Activated CD4-positive, alpha-beta T cell treated with anti-CD3 and anti-CD28 coated beads, Interleukin-2, amount 50 U/mL, for 24 hours (primary cell): ENCODE measurements around the gene NAGK.
"Not testable (repeated sequence)": the region's sequence is repeated elsewhere in the genome, so short reads cannot be mapped to it uniquely, and the experiment has no call there.

Experiments
- DNase-seq, 2 donors: peaks; one replicate each; pipeline ENCODE4 v3.0.0-alpha.2; 2020; ENCODE audit warnings: low read depth in 1 of 2, low spot score in 1 of 2

Gene NAGK

DNA sequence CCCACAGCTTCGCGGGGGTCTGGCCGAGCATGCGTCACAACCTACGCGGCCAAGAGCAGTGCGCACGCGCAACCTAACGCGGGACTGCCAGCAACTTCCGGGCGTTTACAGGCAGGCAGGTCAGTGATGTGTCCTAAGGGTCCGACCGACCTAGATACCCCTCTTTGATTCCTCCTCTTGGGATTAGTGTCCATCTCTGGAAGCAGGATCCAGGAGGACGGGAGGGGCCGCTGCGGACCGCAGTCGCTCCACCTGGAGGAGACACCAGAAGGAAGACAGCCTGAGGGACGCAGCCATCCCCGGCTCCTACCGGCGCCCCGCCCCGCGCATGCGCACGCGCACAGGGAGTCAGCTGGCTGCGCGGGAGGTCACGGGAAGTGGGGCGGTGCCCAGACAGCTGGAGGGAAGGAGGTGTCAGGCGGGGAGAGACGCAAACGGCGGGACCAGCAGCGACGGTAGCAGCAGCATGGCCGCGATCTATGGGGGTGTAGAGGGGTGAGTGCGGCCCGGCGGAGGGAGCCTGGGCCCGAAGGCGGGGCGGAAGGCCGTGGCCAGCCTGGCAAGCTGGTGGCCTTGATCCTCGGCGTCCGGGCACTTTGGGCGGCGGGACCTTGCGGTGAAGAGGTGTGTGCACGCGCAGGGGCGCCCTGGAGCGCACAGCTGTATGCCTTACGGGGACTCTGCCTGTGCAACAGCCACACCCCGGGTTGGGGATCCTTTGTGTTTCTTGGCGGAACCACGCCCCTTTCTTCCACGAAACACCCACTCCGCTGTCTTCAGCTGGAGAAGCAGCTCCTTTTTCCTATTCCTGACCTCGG lies at the start of gene NAGK:
NAGK (plus strand) TSS at position 431 of the 818 bp plus-strand sequence; CDS start at position 467, 36 bp downstream.
- DNase-seq, result peak; percentile 93 to 95

DNA sequence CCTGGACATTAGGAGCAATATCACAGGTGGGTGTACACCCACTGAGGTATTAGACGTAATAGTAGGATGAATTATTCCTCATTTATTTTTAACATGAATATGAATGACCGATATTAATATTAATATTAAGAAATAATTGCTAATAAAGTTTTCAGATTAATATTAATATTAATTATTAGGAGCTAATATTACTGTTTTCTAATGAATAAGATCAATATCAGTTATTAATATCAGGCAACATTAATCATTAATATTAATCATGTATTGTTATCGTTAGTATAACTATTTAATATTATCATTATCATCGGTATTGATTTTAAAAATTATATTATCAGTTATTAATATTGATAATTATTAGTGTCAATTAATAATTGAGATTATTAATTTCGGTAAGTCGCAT lies 48.5 kb upstream of the NAGK start:
- not testable (repeated sequence) for DNase-seq

DNA sequence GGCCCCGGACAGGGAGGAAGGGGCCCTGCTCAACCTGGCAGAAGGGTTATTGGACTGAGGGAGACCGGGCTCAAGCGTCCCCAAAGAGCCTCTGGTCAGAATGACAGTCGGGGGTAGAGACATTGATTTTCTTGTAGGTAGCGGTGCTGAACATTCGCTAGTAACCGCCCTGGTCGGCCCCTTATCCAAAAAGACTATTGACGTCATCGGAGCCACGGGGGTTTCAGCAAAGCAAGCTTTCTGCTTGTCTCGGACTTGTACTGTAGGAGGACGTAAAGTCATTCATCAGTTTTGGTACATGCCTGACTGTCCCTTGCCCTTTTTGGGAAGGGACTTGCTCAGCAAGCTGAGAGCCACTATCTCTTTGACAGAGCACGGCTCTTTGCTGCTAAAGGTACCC lies 47.1 kb upstream of the NAGK start:
- not testable (repeated sequence) for DNase-seq

DNA sequence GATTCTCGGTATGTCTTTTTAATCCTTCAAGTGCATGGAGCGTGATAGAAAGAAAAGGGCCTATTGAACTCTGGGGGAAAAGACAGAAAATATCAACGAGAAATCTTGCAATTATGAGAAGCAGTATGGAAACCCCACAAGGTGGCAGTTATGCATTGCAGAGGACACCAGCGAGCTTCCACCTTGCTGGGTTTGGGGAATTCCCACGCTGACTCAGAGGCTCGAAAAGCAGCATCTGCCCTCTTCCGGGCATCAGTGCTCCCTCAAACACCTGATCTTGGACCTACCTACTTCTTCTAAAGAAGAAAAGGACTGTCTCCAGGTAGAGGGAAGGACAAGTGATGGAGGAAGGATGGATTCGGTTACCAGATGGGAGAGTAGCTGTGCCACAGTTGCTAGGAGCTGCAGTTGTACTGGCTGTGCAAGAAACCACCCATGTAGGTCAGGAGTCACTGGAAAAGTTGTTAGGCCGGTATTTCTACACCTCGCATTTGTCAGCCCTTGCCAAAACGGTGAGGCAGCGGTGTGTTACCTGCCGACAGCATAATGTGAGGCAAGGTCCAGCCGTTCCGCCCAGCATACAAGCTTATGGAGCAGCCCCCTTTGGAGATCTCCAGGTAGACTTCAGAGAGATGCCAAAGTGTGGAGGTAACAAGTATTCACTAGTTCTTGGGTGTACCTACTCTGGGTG lies 44.8 kb upstream of the NAGK start:
- peak; percentile 41 to 65 for DNase-seq

GRCh38 chr2:71036296-71036695 lies 32.2 kb upstream of the NAGK start:
- not testable (repeated sequence) for DNase-seq

GRCh38 chr2:71042287-71042686 lies 26.2 kb upstream of the NAGK start:
- DNase-seq, result no peak

GRCh38 chr2:71043531-71044407 lies 24.7 kb upstream of the NAGK start:
- no peak for DNase-seq

GRCh38 chr2:71045151-71045550 lies 23.3 kb upstream of the NAGK start:
- DNase-seq, result no peak

DNA sequence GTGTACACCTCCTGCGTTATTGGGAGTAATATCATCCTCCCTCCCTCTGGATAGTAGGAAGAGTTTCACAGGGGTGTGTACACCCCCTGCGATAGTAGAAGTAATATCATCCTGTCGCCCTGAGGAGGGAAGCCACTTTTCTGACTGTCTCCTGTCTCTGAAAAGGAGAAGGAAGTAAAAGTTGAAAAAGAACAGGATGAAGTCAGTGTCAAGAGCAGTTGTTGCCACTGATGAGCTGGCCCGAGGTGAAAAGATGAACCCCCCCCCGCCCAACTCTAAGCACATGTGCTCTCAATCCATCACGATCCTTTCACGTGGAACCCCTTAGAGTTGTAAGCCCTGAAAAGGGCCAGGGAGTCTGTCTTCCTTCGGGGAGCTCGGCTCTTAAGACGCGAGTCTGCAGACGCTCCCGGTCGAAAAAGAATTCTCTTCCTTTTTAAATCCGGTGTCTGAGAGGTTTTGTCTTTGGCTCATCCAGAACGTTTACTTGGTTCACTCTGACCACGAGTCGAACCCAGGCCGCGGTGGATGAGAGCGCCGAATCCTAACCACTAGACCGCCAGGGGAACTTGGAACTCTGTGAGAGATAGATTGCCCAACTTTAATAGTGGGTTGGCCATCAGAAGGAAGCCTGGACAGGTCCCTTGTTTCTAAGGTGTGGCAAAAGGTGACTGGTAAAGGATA lies 22.4 kb upstream of the NAGK start:
- no peak for DNase-seq

- DNase-seq, result no peak
Observed at GRCh38 chr2:71048096-71048495, 20.4 kb upstream of the NAGK start.

DNA sequence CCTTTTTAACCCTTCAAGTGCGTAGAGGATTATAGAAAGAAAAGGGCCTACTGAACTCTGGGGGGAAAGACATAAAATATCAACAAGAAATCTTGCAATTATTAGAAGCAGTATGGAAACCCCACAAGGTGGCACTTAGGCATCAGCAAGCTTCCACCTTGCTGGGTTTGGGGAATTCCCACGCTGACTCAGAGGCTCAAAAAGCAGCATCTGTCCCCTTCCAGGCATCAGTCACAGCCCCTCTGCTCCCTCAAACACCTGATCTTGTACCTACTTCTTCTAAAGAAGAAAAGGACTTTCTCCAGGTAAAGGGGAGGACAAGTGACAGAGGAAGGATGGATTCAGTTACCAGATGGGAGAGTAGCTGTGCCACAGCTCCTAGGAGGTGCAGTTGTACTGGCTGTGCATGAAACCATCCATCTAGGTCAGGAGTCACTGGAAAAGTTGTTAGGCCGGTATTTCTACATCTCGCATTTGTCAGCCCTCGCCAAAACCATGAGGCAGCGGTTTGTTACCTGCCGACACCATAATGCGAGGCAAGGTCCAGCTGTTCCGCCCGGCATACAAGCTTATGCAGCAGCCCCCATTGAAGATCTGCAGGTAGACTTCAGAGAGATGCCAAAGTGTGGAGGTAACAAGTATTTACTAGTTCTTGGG lies 18.6 kb upstream of the NAGK start:
- DNase-seq, result peak; percentile 16 to 66

GRCh38 chr2:71055206-71055740 lies 13.2 kb upstream of the NAGK start:
- DNase-seq, result not testable (repeated sequence)

DNA sequence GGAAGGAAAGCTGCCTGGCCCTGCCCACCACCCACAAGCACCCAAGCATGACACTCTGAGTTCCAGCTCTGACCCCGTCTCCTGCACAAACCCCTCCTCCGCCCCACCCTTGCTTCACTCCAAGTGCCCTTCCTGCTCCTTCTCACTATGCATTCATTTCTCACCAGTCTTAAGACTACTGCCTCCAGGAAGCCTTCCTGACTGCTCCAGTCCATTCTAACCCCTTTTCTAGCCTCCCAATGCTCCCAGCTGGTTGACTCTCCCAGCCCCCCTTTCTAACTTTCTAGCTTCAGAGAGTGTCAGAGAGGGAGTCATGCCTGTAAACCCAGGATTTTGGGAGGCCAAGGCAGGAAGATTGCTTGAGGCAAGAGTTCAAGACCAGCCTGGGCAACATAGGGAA lies 8.2 kb upstream of the NAGK start:
- DNase-seq, result no peak

- DNase-seq, result no peak
Observed at GRCh38 chr2:71060871-71061270, 7.6 kb upstream of the NAGK start.

GRCh38 chr2:71063216-71063615 lies 5.2 kb upstream of the NAGK start:
- no peak for DNase-seq

- no peak for DNase-seq
Observed at GRCh38 chr2:71064110-71064611, 4.3 kb upstream of the NAGK start.

GRCh38 chr2:71064754-71065621 lies 3.5 kb upstream of the NAGK start:
- no peak for DNase-seq

- no peak for DNase-seq
Observed at GRCh38 chr2:71066856-71067255, 1.6 kb upstream of the NAGK start.
